ENCODE data around the gene SCN10A. TPM values are rescaled to one million over a fixed set of nuclear protein-coding genes. Genes with fewer than 3 reads are reported as not detected.

Gene SCN10A
- not detected in 2 replicates for total RNA-seq

- no peak for DNase-seq
Observed at GRCh38 chr3:38816026-38816425, at the start of gene SCN10A. Gene SCN10A (minus strand): TSS chr3:38816217. CDS start chr3:38794010, 22,207 bp downstream.

GRCh38 chr3:38853011-38853410 is 37.0 kb upstream of the SCN10A start:
- no peak for DNase-seq

DNA sequence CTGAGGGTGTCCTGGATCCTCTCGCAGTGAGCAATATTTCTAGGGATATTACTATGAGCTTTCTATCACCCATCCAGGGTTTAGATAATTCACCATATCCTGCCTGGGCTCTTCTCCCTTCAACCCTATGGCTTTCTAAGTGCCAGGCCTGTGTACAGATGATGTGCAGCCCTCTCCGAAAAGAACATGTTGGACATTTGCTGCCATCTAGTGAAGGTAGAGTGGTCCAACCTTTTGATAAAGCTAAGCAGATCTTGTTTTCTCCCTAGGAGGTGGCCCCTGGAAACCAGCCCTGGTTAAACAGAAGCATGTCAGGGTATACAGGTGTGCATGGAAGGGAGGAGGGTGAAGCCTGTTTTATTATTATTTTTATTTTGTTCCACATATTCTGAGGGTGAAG is 27.9 kb upstream of the SCN10A start:
- DNase-seq, result peak; percentile 83

DNA sequence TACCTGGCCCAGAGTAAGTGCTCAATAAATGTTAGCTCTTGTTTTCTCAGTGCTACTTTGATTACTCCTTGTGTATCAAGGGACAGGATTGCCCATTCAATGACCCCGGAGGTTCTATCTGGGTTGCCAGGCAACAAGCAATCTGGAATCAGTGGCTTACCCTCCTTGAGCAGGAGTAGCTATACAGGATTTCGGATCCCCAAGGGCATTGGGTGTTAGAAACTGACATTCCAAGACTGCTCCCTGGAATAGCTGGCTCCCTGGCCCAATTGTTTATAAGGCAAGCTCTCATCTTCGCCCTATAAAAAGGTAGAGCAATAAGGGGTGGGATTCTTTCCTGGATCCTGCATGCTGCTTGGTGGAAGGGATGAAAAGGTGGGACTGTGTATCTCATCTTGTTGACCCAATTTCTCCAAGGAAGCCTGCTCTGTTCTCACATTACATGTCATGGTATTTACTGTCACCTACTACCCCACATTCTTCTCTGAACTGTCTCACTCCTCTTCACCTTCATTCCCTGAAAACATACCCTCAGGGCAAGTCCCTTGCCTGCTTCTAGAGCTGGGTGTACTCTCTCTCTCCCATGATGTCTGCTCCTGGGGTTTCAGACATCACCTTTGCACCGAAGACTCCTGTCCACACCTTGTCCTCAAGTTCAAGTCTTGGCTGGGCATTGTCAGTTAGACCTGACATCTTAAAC is 26.4 kb upstream of the SCN10A start:
- no peak for DNase-seq

DNA sequence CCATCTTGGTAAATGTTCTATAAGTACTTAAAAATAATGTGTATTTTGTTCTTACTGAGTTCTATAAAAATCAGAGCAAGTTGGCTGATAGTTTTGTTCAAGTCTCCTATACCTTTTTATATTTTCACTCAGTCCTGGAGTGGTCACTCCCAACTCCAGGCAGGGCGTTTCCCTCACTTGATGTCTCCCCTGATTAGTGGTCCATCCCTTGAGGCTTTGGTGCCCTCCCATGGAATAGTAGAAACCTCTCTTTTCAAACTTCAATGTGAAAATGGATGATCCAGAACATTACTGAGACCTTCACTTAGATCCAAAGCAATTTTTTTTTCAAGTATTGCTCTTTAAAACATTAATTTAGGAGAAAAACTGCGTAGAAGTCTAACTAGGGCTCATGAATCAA is 25.0 kb upstream of the SCN10A start:
- peak; percentile 32 for DNase-seq

GRCh38 chr3:38837358-38837757 is 21.3 kb upstream of the SCN10A start:
- no peak for DNase-seq

- DNase-seq, result no peak
Observed at GRCh38 chr3:38836561-38836960, 20.5 kb upstream of the SCN10A start.

- DNase-seq, result no peak
Observed at GRCh38 chr3:38835939-38836338, 19.9 kb upstream of the SCN10A start.

DNA sequence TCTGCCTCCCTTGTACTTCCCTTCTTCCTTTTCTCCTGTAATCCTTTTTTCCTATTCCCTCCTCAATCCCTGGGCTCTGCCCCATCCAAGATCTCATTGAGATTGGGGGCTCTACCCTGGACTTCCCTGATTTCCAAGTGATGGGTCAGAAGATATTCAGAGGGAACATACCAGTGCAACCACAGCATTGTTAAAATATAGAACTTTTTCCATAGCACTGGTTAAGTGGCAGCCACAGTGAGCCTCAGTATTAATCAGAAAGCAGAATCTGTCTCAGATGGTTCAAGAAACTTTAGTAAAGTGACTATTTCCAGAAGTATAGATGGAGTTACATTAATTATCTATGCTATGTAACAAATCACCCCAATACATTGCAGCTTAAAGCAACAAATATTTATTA is 18.7 kb upstream of the SCN10A start:
- no peak for DNase-seq

DNA sequence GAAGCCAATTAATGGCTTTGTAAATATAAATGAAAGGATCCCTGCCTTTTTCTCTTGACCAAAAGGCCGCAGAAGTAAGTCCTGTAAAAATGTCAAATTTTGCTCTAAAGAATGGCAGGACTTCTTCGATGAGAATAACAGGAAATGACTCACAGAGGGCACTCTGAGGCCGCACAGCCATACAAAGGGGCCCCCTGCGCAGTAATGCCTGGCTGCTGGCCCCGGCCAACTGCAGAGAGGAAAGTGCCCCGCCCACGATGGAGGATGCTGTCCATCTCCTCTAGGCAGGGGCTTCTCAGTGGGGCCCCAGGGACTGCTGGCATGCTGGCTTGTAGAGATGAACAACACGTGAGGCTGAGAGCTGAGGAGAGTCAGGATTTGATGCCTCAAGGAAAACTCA is 18.1 kb upstream of the SCN10A start:
- DNase-seq, result peak; percentile 92

DNA sequence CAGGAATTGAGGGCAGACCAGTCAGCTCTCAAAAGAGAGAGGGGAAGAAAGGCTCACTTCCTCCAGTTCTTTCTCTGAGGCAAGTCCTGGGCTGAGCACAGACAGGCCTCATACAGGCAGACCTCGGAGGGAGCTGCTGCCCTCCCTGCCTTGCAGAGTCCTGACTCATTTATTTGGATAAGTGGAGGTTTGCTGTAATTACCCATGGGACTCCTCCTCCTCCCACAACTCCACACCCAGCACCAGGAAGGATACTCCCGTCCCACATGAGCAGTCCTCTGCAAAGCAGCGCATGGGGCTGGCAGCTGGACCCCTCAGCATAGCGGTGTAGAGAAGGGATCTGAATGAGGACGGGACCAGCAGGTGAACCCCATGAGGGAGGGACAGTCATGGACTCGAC is 13.4 kb upstream of the SCN10A start:
- peak; percentile 64 for DNase-seq

DNA sequence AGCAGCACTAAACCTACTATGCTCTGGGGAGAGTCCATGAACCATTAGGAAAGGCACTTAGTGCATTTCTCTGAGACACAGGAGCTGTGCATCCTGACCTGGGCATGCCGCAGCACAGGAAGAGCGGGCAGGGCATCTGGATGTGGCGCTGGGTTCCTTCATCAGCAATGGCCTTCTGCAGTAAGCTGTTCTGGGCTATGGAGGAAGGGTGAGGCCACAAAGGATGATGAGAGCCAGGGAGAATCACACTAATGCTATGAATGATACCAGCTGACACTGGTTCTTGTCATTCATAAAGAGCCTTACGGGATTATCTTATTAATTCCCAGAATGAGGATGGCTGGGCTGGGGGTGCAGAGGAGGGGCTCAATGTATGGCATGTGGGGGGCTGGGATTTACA is 12.7 kb upstream of the SCN10A start:
- no peak for DNase-seq

DNA sequence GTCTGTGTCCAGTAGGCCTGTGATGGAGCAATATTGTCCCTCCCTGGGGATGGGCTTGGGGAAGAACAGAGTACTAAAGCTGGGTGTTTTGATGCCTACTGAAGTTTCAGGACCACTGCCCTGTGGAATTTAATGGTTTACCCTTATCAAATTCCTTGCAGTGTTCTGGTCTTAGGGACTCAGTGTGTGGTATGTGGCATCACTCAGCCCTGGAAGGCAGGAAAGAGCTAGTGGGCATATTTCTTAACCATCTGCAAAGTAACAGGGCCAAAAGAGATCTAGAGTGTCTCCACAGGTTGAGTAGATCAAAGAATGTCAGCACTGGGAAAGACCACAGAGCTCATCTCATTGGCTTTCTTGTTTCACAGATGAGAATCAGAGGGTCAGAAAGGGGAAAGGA is 11.8 kb upstream of the SCN10A start:
- no peak for DNase-seq

GRCh38 chr3:38826001-38826400 is 10.0 kb upstream of the SCN10A start:
- no peak for DNase-seq

- no peak for DNase-seq
Observed at GRCh38 chr3:38824349-38824748, 8.3 kb upstream of the SCN10A start.

DNA sequence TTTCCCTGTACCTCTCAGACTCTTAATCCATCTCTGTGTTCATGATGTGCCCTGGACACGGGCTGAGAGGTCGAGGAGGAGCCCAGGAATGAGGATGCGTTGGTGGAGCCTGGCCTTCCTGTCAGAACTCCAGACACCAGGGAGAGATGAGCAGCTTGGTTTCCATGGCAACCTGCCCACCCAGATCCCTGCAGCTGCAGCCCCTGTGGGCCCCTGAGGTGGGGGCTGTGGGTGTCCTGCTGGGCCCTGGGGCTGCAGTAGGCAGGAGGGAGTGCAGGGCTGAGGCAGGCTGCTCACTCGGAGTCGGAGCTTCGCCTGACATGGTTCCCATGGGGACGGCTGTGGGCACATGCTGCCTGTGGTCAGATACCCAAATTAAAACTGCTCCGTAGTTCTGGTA is 7.7 kb upstream of the SCN10A start:
- DNase-seq, result no peak

- no peak for DNase-seq
Observed at GRCh38 chr3:38823186-38823585, 7.2 kb upstream of the SCN10A start.

DNA sequence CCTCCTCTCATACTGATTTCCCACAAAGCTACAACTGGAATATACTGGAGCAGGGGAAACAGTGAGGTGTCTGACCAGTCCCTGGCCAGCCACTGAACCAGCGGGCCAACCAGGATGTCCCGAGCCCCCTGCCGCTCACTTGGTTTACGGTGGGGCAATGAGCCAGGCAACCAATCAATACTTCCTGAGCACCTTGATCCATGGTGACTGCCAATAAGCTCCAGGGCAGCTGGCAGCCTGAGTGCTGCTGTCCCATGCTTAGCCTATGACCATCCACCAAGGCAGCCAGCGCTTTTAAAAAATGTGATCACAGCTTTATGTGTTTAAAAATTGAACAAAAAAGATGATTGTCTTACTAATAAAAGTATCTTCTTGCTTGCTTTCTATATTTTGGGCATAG is 4.2 kb downstream of the SCN10A start:
- DNase-seq, result no peak

DNA sequence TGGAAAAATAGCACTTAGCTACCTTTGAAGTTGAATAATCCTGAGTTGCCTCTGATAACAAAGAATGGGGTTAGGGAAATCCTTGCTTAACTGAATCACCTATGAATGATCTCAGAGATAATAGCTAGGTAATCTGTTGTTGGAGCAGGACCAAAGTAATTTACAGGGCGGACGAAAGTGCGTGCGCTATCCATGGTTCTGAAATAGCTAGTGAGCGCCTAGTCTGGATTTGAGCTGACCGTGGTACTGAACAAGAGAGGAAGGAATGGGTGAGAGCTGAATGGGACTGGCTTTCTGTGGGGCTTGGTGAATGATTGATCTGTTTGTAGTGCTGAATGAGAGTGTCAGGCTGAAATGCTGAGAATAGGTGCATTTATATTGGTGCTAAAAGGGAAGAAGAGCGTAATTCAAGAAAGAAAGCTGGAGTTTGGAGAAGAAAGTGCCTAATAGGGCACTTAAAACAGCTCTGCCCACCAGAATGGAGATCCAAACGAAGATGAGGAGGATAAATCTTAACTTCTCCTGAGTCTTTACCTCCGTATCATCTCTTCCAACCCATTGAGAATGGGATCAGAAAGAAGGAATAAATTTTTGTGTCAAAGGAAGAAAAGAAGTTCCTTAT is 10.1 kb downstream of the SCN10A start:
- peak; percentile 89 for DNase-seq

DNA sequence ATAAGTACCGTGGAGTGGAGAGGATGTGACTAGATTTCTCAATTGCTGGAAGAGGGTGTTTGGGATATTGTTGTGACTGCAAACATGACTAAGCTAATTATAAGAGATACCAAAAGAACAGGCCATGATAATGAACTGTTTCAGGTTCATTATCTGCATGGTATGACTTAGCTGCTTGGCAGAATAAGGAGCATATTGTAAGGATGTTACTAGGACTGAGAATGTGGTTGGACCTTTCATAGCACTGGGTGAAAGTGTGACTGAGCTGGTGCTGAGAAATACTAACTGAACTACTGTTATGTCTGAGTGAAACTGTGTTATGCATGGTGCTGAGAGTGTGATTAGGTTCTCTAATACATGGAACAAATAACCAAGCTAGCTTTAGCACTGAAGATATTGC is 11.0 kb downstream of the SCN10A start:
- no peak for DNase-seq

GRCh38 chr3:38800511-38800910 is 15.5 kb downstream of the SCN10A start:
- no peak for DNase-seq

GRCh38 chr3:38793721-38794120 is 22.3 kb downstream of the SCN10A start:
- no peak for DNase-seq

DNA sequence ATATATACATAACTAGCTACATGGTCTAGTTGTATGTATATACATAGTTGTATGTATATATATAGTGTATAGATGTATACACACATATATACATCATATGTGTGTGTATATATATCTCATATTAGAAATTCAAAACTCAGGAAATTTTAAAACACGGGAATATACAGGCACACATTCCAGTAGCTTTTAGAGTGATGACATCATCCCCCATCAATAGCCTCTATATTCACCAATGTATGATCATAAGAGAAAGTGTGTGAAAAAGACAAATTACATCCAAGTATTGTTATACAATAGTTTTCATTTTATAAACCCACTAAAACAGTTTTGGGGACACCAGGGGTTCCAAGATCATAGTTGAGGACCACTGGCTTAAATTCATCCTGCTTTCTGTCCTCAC is 23.0 kb downstream of the SCN10A start:
- DNase-seq, result no peak

DNA sequence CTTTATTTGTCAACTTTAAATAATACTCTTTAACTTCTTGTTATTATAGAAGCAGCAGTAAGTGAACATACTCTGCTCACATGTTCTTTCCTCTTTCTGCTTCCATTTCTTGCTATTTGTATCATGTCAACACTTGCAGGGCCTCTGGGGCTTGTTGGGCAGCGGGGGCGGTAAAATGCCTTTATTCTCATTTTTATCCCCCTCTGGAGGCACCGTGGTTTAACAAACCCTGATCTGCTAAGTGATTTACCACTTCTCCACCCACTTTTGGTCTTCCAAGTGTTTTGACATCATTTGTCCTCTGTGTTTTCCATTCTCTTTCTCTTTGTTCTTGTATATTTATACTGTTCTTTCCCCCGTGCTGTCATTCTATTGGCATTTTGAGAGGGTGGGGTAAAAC is 33.9 kb downstream of the SCN10A start:
- peak; percentile 38 for DNase-seq

- DNase-seq, result peak; percentile 32
Observed at GRCh38 chr3:38773528-38773927, 42.5 kb downstream of the SCN10A start.
